ENCODE results near the gene RALGDS. TPM values are rescaled to one million over a fixed set of nuclear protein-coding genes. Genes with fewer than 3 reads are reported as not detected.

Gene RALGDS
- total RNA-seq, 1 donor from 2014 or later: 29.2 TPM

DNA sequence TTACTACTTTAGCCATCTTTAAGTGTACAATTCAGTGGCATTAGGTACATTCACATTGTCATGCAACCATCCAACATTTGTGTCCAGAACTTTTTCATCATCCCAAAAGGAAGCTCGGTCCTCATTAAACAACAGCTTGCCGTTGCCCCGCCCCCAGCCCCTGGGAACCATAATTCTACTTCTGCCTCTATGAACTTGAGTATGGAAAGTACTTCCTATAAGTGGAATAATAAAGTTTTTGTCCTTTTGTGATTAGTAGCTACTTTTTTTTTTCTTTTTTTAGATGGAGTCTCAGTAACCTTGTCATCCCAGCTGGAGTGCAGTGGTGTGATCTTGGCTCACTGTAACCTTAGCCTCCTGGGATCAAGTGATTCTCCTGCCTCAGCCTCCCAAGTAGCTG lies 37.7 kb upstream of the RALGDS start:
- no peak overlapping the region for H3K27ac Mint-ChIP-seq
- ChIA-PET POLR2A (interaction anchor here (1.2 kb wide), 1 partner anchor 10 kb away, joined by 6 read pairs; no protein-coding TSS in a partner anchor), CTCF (interaction anchor here (0.7 to 1.4 kb wide), 2 partner anchors 9 to 12 kb away, joined by 3 to 5 read pairs; no protein-coding TSS in a partner anchor)
- H3K36me3 Mint-ChIP-seq (ENCODE audit: low read depth): peaks cover 34% of the 10 kb centered on the region
- ATAC-seq (ENCODE audit: low read depth): no peak
- H3K4me3 Mint-ChIP-seq: no peak overlapping the region
- H3K4me1 Mint-ChIP-seq: peaks cover 23% of the 10 kb centered on the region
- TF ChIP-seq, protein P1, sequence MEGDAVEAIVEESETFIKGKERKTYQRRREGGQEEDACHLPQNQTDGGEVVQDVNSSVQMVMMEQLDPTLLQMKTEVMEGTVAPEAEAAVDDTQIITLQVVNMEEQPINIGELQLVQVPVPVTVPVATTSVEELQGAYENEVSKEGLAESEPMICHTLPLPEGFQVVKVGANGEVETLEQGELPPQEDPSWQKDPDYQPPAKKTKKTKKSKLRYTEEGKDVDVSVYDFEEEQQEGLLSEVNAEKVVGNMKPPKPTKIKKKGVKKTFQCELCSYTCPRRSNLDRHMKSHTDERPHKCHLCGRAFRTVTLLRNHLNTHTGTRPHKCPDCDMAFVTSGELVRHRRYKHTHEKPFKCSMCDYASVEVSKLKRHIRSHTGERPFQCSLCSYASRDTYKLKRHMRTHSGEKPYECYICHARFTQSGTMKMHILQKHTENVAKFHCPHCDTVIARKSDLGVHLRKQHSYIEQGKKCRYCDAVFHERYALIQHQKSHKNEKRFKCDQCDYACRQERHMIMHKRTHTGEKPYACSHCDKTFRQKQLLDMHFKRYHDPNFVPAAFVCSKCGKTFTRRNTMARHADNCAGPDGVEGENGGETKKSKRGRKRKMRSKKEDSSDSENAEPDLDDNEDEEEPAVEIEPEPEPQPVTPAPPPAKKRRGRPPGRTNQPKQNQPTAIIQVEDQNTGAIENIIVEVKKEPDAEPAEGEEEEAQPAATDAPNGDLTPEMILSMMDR (IDR thresholded peaks at IDR 0.05): no peak
- H3K27me3 Mint-ChIP-seq: no peaks in the 10 kb centered on the region
- no peak for DNase-seq
- no peaks in the 10 kb centered on the region for H3K9me3 Mint-ChIP-seq
- intact Hi-C loops (cut with micrococcal nuclease): no loop called here

- intact Hi-C loops (cut with micrococcal nuclease): no loop called here
- Mint-ChIP-seq H3K27me3 (no peaks in the 10 kb centered on the region), H3K4me1 (no peaks in the 10 kb centered on the region), H3K4me3 (no peak overlapping the region), H3K27ac (no peak overlapping the region), H3K36me3 (ENCODE audit: low read depth) (peaks cover 26% of the 10 kb centered on the region), H3K9me3 (no peaks in the 10 kb centered on the region)
- CTCF ChIA-PET: interaction anchor here (0.6 to 1.4 kb wide), 5 partner anchors 7 to 201 kb away, joined by 3 to 5 read pairs (median 3); no protein-coding TSS in a partner anchor
- POLR2A ChIA-PET: interaction anchor here (1.1 kb wide), 1 partner anchor 40 kb away, joined by 4 read pairs; no protein-coding TSS in a partner anchor
- DNase-seq (no peak), ATAC-seq (ENCODE audit: low read depth) (no peak)
- TF ChIP-seq, protein P1 (IDR thresholded peaks at IDR 0.05): no peak
These were observed 34.1 kb upstream of the RALGDS start for GRCh38 chr9:133155156-133155555.

DNA sequence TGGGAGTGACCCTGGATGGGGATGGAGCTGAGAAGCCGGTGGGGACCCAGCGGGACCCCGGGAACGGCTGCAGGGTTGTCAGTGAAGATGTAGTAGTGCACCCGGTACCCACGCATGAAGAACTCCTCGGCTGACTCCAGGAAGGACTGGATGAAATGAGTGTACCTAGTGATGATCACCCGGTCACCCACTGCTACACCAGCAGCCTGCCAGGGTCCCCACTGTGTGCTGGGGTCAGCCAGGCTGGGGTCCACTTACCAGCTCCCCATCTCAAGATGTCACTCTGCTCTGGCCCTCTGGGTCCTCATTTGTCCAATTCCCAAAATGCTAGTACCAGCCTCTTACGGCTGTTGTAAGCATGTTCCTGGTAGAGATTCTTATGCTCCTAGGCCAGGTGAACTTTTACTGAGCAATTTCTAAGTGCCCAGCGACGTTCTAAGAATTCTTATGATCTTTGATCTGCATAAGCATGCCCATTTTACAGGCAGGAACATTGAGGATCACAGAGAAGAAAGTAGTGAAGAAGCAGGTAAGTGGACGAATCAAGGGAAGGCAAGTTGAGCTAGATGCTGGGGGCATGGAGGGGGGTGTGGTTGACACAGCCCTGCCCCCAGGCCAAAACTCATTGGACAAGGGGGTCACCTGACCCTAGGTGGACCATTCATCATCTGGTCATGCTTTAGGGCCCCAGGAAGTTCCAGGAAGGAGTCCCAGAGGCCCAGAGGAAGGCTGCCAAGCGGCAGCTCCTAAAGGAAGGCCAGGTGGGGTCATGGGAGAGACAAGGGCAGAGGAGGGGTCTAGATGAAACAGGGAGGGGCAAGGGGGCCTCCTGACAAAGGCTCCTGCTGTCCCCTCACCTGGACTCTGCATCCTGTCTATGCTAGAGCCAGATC lies 33.3 kb upstream of the RALGDS start:
- TF ChIP-seq, protein P1 (IDR thresholded peaks at IDR 0.05): no peak
- no peaks in the 10 kb centered on the region for H3K9me3 Mint-ChIP-seq
- no peak overlapping the region for H3K27ac Mint-ChIP-seq
- no peak for DNase-seq
- ChIA-PET POLR2A (no interaction called here), CTCF (interaction anchor here (0.6 to 1.4 kb wide), 2 partner anchors 10 to 202 kb away, joined by 5 read pairs; no protein-coding TSS in a partner anchor)
- H3K27me3 Mint-ChIP-seq: no peaks in the 10 kb centered on the region
- no peak overlapping the region for H3K4me3 Mint-ChIP-seq
- peaks cover 22% of the 10 kb centered on the region for H3K36me3 Mint-ChIP-seq (ENCODE audit: low read depth)
- intact Hi-C loops (cut with micrococcal nuclease): no loop called here
- no peak for ATAC-seq (ENCODE audit: low read depth)
- peaks cover 5% of the 10 kb centered on the region for H3K4me1 Mint-ChIP-seq

- TF ChIP-seq, protein P1 (IDR thresholded peaks at IDR 0.05): no peak
These were observed 32.4 kb upstream of the RALGDS start for GRCh38 chr9:133153227-133154096.

More at GRCh38 chr9:133153227-133154096, 32.4 kb upstream of the RALGDS start:
- Mint-ChIP-seq H3K4me1 (peaks cover 5% of the 10 kb centered on the region), H3K9me3 (no peaks in the 10 kb centered on the region), H3K36me3 (ENCODE audit: low read depth) (peaks cover 17% of the 10 kb centered on the region), H3K27ac (no peak overlapping the region), H3K4me3 (no peak overlapping the region), H3K27me3 (no peaks in the 10 kb centered on the region)
- CTCF ChIA-PET: interaction anchor here (1.4 kb wide), 1 partner anchor 9 kb away, joined by 5 read pairs; no protein-coding TSS in a partner anchor
- intact Hi-C loops (cut with micrococcal nuclease): no loop called here
- no peak for ATAC-seq (ENCODE audit: low read depth)
- POLR2A ChIA-PET: no interaction called here
- no peak for DNase-seq
